Upper lobe of left lung (tissue), 4 donors: ENCODE results near the gene TRHDE.

Experiments used
- CTCF ChIP-seq, 6 experiments: fragments of 450-650 bp in 4 of 6; fragments of 200-600 bp in 2 of 6; sonication (generic) in 2 of 6; IDR thresholded peaks; one replicate each; pipeline ENCODE4 v1.5.1; 2016 to 2019; ENCODE audit warnings: antibody characterized with exemption in 6 of 6
- POLR2A ChIP-seq, 4 donors: fragments of 450-650 bp; IDR thresholded peaks; one replicate each; pipeline ENCODE4 v1.5.1; 2016 to 2017; ENCODE audit warnings: antibody characterized with exemption in 4 of 4, mild to moderate bottlenecking in 2 of 4

GRCh38 chr12:72433298-72433697 lies 161.1 kb downstream of the TRHDE start:
- TF ChIP-seq CTCF (IDR thresholded peaks at IDR 0.05) (no peak), POLR2A (IDR thresholded peaks at IDR 0.05) (no peak)
